Thyroid gland (tissue), 4 donors: Measurements from ENCODE around the gene MB21D2.

Experiments used
- POLR2A ChIP-seq, 2 donors: fragments of 450-650 bp; IDR thresholded peaks; one replicate each; pipeline ENCODE4 v1.6.1; 2017; ENCODE audit warnings: antibody characterized with exemption in 2 of 2, mild to moderate bottlenecking in 2 of 2, moderate library complexity in 1 of 2
- TF ChIP-seq, protein P1 (sequence below), 6 experiments: fragments of 200-600 bp in 3 of 6; fragments of 450-650 bp in 3 of 6; sonication (generic) in 3 of 6; IDR thresholded peaks; one replicate each; pipeline ENCODE4 v1.5.1; 2016 to 2019; ENCODE audit warnings: antibody characterized with exemption in 6 of 6, mild to moderate bottlenecking in 2 of 6, inconsistent platforms in 1 of 6, moderate library complexity in 1 of 6

DNA sequence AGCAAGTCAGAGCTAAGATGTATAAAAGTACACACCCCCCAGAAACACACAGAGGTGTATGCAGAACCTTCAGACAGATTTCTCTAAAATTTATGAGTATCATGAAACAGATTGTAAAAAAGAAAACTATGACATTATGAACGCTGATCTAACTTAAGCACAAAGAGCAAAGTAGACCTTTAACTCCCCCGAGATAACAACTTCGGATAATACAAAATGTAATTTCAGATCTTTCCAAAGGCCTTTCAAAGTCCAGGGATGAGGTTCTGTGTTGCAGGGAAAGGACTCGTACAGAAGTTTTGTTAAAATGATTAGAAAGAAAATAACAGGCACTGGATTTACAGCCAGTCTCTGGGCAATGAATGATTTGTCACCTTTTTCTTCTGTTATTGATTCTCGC is 97.5 kb downstream of the MB21D2 start:
- TF ChIP-seq, protein P1, sequence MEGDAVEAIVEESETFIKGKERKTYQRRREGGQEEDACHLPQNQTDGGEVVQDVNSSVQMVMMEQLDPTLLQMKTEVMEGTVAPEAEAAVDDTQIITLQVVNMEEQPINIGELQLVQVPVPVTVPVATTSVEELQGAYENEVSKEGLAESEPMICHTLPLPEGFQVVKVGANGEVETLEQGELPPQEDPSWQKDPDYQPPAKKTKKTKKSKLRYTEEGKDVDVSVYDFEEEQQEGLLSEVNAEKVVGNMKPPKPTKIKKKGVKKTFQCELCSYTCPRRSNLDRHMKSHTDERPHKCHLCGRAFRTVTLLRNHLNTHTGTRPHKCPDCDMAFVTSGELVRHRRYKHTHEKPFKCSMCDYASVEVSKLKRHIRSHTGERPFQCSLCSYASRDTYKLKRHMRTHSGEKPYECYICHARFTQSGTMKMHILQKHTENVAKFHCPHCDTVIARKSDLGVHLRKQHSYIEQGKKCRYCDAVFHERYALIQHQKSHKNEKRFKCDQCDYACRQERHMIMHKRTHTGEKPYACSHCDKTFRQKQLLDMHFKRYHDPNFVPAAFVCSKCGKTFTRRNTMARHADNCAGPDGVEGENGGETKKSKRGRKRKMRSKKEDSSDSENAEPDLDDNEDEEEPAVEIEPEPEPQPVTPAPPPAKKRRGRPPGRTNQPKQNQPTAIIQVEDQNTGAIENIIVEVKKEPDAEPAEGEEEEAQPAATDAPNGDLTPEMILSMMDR (IDR thresholded peaks at IDR 0.05), result no peak
- no peak for TF ChIP-seq POLR2A (IDR thresholded peaks at IDR 0.05)
